Activated gamma-delta T cell (primary cell): Measurements from ENCODE around the gene MRPS22.
"Not testable (repeated sequence)": the region's sequence is repeated elsewhere in the genome, so short reads cannot be mapped to it uniquely, and the experiment has no call there.

Experiments
- DNase-seq: peaks from one replicate; lab custom pipeline; 2025; lab: John Stamatoyannopoulos, UW

MRPS22 gene

GRCh38 chr3:139339219-139339906, 4.5 kb upstream of the MRPS22 start:
- DNase-seq, result no peak

GRCh38 chr3:139340784-139341183, 3.0 kb upstream of the MRPS22 start:
- DNase-seq, result no peak

GRCh38 chr3:139342054-139342453, 1.8 kb upstream of the MRPS22 start:
- DNase-seq, result no peak

DNA sequence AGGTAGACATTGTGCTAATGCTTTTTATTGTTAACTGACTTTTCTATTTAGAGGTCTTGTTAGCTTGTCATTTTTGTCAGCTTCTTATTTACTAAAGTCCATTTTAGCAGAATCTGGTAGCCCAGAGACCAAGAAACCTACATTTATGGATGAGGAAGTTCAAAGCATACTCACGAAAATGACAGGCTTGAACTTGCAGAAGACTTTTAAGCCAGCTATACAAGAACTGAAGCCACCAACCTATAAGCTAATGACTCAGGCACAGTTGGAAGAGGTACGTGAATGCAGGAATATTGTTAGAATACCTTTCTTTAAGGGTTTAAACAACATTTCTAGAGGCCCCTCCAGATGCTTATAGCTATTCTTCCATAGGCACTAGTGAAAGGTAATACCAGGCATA, 3.0 kb downstream of the MRPS22 start:
- no peak for DNase-seq

DNA sequence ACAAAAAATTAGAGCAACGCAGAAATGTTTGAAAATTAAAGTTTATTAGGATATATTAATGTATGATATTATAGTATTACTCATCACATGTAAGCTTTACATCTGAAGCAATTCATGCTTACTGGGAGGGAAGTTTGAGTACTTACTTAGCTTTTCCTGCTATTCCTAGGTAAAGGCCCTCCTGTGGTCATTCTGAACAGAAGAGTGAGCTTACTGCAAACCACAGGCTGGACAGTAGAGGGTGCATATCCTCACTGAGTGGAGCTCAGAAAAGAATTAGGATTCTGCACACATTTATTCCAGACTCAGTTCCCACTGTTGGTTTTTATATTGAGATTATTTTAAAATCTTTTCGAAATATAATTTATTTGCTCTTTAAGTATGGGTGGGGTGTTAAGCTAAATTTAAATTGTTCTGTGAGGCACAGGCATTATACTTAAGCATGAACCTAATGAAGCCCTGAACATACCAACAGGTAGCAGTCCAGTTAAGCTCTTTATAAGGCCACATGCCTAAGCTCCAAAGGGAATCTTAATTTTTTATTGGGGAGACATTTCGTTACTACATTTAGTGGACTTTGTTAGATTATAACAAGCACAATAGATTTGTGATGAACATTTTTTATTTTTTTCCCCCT, 10.2 kb downstream of the MRPS22 start:
- DNase-seq, result no peak

DNA sequence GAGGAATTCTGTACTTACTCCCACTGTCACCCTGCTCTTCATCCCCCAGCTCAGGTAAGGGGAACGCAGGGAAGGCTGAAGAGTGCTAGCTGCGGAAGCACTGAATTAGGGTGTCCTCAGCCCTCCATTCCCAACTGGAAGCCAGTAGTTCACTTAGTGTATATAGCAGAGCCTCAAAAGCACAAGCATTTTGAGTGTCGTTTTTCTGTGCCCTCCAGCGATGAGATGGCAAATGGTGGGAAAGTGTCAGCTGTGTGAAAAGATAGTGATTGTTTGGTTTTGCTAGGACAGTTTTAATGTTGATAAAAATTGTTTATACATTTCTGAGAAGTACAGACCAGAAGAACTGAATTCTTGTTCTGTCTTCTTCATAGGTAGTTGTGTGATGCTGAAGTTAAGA, 10.8 kb downstream of the MRPS22 start:
- DNase-seq, result no peak

DNA sequence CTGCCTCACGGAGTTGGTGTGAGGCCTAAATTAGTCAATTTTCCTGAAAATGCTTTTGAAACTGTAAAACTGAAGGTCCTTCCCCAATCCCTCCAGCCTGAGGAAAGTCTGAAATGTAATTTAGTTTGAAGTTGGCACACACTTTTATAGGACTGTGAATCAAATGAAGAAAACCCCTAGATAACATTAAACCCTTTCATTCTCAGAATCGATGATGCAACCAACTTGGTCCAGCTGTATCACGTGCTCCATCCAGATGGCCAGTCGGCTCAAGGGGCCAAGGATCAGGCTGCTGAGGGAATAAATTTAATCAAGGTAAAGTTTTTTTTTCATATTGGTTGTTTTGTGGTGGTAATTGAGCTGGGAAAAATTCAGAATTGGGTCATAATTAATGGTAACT, 11.7 kb downstream of the MRPS22 start:
- DNase-seq, result no peak

GRCh38 chr3:139355891-139356290, 12.1 kb downstream of the MRPS22 start:
- no peak for DNase-seq

DNA sequence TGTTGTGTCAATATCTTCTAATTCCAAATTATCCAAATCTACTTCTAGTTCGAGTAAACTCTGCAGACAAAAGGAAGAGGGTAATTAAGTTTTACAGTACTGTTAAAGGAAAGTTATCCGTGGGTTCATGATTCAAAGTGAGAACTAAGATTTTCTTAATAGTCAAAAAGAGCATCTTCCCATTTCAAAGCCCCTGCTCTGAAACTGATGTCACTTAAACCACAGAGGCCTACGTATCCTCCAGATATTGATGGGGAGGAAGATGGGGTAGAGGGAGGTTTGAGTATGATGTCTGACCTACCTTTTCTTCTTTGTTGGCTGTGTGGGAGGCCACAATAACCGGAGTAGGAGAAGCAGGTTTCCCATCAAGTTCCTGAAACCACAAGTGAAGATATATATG, 14.1 kb downstream of the MRPS22 start:
- DNase-seq, result no peak

DNA sequence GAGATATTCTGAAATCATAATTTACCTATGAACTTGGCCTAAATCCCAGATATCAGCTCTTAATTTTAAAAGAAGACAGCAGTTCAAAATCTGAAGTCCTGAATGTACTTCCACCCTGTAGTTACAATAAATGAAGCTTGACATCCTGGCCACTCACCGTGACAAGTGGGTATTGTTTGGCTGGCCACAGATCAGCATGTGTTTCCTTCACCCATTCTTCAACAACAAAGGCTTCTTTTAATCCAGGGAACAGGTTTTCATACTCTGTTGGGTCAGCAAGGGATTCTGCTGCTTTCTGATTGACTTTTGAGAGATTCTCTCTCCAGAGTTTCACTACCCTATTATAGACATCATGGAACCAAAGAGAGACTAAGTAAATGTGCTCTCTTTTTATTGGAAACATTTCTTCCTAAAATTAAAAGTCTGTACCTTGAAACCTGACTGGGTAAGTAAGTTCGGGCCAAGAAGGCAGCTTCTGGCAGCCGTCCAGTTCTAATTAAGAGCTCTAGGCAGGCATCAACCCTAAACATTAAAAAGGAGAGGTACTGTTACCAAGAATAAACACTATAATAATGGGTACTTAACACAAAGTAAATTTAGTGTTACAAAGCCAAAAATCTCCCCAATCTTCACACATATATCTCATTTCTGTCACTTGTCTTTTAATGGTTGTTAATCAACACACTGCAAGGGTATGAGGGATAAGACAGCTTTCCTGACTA, 15.2 kb downstream of the MRPS22 start:
- no peak for DNase-seq

DNA sequence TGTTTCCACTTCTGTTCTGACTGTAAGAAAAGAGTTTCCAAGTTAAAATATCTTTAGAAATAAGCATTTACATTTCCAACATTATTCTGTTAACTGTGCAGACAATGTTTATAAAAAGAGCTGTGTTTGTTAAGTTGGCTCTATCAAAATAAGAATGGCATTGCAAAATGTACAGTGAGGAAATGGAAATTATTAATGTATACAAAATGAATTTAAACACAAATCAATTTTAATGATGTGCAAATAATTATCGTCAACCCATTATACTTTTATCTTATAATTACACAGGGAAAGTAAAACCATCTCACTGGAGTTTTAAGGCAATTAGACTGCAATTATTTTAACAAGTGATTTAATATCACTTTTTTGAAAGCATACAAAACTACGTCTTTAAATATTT, 17.5 kb downstream of the MRPS22 start:
- no peak for DNase-seq

DNA sequence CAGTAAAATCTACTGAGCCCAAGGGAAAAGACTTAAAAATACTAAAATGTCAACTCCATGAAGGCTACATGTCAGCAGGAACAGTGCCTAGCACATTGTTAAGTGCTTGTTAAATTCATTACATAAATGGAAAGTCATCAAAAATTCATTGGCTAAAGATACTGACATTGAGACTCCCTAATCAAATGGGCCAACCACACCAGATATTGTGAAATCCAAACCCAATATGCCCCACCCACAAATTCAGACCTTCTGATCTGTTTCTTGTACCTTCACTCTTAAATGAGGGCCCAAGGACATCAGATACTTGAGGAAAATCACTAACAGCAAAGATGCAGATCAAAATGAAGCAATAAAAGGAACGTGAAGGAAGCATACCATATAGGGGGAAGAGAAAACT, 20.7 kb downstream of the MRPS22 start:
- DNase-seq, result no peak

DNA sequence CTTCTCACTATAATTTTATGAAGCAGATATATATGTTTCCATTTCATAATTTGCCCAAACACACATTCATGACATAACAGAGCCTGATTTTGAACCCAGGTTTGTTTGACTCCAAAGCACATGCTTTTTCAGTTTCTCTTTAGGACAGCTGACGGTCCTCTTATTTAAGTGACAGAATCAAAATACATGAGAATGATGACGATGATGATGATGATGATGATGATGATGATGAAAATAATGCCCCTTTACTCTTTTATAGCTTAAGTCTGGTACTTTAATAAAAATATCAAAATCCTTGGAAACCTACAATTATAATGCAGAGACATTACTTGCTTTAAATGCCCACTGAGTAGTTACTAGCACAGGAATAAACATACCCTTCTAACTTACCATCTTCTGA, 30.3 kb downstream of the MRPS22 start:
- DNase-seq, result no peak

- DNase-seq, result no peak
Measured at GRCh38 chr3:139377378-139377777, 33.6 kb downstream of the MRPS22 start.

GRCh38 chr3:139378587-139379241, 34.9 kb downstream of the MRPS22 start:
- DNase-seq, result no peak

- no peak for DNase-seq
Measured at GRCh38 chr3:139380575-139380974, 36.8 kb downstream of the MRPS22 start.

- DNase-seq, result not testable (repeated sequence)
Measured at GRCh38 chr3:139382291-139382690, 38.5 kb downstream of the MRPS22 start.

GRCh38 chr3:139388077-139388476, 44.3 kb downstream of the MRPS22 start:
- DNase-seq, result no peak

DNA sequence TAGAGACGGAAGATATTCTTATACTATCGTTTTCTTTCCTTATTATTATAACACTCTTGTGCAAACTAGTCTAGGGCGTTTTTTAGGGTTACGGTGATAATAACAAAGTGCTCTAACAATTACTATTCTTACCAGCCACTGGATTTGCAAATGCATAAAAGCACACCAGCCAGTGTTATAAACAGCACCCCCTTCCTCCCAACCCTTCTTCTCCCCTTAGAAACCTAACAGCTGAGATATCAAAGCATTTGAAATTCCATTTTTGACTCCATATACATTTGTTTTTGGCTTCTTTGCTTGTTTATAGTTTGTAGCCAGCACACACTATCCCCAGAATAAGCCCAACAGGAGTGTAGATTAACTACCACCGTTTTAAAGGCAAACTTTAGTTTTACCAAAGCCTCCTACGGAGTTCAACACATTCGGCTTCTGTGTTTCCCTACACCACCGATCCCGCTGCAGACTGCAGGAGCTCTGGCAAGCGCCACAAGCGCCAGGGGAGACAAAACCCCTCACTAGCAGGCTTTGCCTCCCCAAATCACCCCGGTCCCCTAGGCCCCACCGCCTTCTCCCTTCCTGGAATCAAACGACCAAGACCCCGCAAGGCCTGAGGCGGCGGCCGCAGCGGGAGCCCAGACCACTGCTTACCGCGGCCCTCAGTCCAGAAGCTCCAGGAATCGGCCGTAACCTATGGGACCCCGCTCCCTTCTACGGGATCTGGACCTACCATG, 45.2 kb downstream of the MRPS22 start:
- no peak for DNase-seq

GRCh38 chr3:139389552-139390368, 45.9 kb downstream of the MRPS22 start, which contains the start of gene COPB2:
COPB2 (minus strand) TSS chr3:139389647; CDS start chr3:139389550, 97 bp downstream.
- DNase-seq, result peak; percentile 80

GRCh38 chr3:139394116-139394515, 50.3 kb downstream of the MRPS22 start:
- no peak for DNase-seq
